Naive thymus-derived CD4-positive, alpha-beta T cell (primary cell): ENCODE data around the gene MCUB. TPM values are rescaled to one million over a fixed set of nuclear protein-coding genes. Genes with fewer than 3 reads are reported as not detected.

Experiments
- polyA plus RNA-seq, 2 donors: library from polyadenylated mRNA; unstranded; fragments of 300-500 nt; fragmentation: Illumina TruSeq; gene quantifications; one replicate each; pipeline ENCODE4 v1.2.3, GENCODE V29; 2021
- total RNA-seq, 6 experiments: library from RNA in 5 of 6; stranded (reverse) in 5 of 6; gene quantifications; 1 replicate in 5 of 6; 2 replicates in 1 of 6; pipeline ENCODE4 v1.2.3 and lab custom pipeline; 2021 to 2026

Gene MCUB
- total and polyA plus RNA-seq, 7 experiments from 2014 or later = 83.4 to 207 (median 164) TPM

Other genes starting within 250 kb of the MCUB start
- 10 to 100 TPM; 29.2 to 41.8 (median 35.2) TPM for gene SEC24B, start 126.4 kb upstream of the MCUB start, total RNA-seq
- gene SEC24B, start 126.4 kb upstream of the MCUB start, polyA plus RNA-seq = 10 to 100 TPM; 14.5 to 31.2 TPM
- 10 to 100 TPM in 4 of 5 experiments, 1 to 10 TPM in 1; 9.3 to 29.9 (median 23.6) TPM for gene CASP6, start 143.2 kb downstream of the MCUB start, total RNA-seq
- gene CASP6, start 143.2 kb downstream of the MCUB start, polyA plus RNA-seq = 10 to 100 TPM; 63.1 to 85.8 TPM
- 10 to 100 TPM; 11.5 to 15.4 (median 14.5) TPM for gene PLA2G12A, start 169.8 kb downstream of the MCUB start, total RNA-seq
- gene PLA2G12A, start 169.8 kb downstream of the MCUB start, polyA plus RNA-seq = 10 to 100 TPM; 47.8 to 48.4 TPM
- gene CFI, start 241.8 kb downstream of the MCUB start, total RNA-seq = not detected
- gene CFI, start 241.8 kb downstream of the MCUB start, polyA plus RNA-seq = not detected